GM18907 (cell line): ENCODE measurements around the gene ARTN.

ENCODE experiments used
- ATAC-seq: cut with Tn5 transposase; IDR thresholded peaks from one replicate; pipeline ENCODE4 v1.9.1; 2021; ENCODE audit warnings: mild to moderate bottlenecking, moderate library complexity; ENCODE audit not compliant: unreplicated experiment

Gene ARTN

GRCh38 chr1:43969416-43969745 lies 35.8 kb downstream of the ARTN start:
- no peak for ATAC-seq

GRCh38 chr1:43969746-43970466 lies 36.3 kb downstream of the ARTN start, which contains the start of gene DPH2:
DPH2 (plus strand) TSS chr1:43970010; CDS start chr1:43970176, 166 bp downstream.
- ATAC-seq: peak; percentile 71

- no peak for ATAC-seq
Measured at GRCh38 chr1:43970502-43970901, 36.9 kb downstream of the ARTN start.

- no peak for ATAC-seq
Measured at GRCh38 chr1:43970911-43971310, 37.3 kb downstream of the ARTN start.

- ATAC-seq: no peak
Measured at GRCh38 chr1:43971336-43971980, 37.9 kb downstream of the ARTN start.

GRCh38 chr1:43973981-43974442 lies 40.4 kb downstream of the ARTN start:
- no peak for ATAC-seq

- peak; percentile 70 for ATAC-seq
Measured at GRCh38 chr1:43974443-43975248, 41.0 kb downstream of the ARTN start, which contains the start of gene ATP6V0B. ATP6V0B (plus strand) TSS chr1:43974960; CDS start chr1:43975041, 81 bp downstream.

- ATAC-seq: no peak
Measured at GRCh38 chr1:43975249-43975961, 41.8 kb downstream of the ARTN start.

GRCh38 chr1:43976045-43976444 lies 42.4 kb downstream of the ARTN start:
- no peak for ATAC-seq

- no peak for ATAC-seq
Measured at GRCh38 chr1:43976890-43977289, 43.3 kb downstream of the ARTN start.

GRCh38 chr1:43977376-43978263 lies 44.0 kb downstream of the ARTN start:
- no peak for ATAC-seq

- no peak for ATAC-seq
Measured at GRCh38 chr1:43978264-43978550, 44.6 kb downstream of the ARTN start.

- no peak for ATAC-seq
Measured at GRCh38 chr1:43978551-43979260, 45.1 kb downstream of the ARTN start, which contains the start of gene B4GALT2. B4GALT2 (plus strand) TSS chr1:43979210; CDS start chr1:43981161, 1,951 bp downstream.

GRCh38 chr1:43979261-43979527 lies 45.6 kb downstream of the ARTN start:
- ATAC-seq: no peak

- ATAC-seq: no peak
Measured at GRCh38 chr1:43979528-43980254, 46.1 kb downstream of the ARTN start.

- no peak for ATAC-seq
Measured at GRCh38 chr1:43980255-43981134, 46.9 kb downstream of the ARTN start.

- no peak for ATAC-seq
Measured at GRCh38 chr1:43981135-43981491, 47.5 kb downstream of the ARTN start.

GRCh38 chr1:43981636-43982035 lies 48.0 kb downstream of the ARTN start:
- ATAC-seq: no peak
